AML-193 (cell line): ENCODE results near the gene SLC35F3.
"Not testable (repeated sequence)": the region's sequence is repeated elsewhere in the genome, so short reads cannot be mapped to it uniquely, and the experiment has no call there.

Experiments
- DNase-seq, 2 experiments: peaks; one replicate each; lab custom pipeline; 2025; lab: John Stamatoyannopoulos, UW

Gene SLC35F3

GRCh38 chr1:234148350-234148749, 243.9 kb downstream of the SLC35F3 start:
- DNase-seq: no peak

- DNase-seq: no peak
Observed at GRCh38 chr1:234148816-234149215, 244.3 kb downstream of the SLC35F3 start.

- no peak for DNase-seq
Observed at GRCh38 chr1:234149217-234149616, 244.7 kb downstream of the SLC35F3 start.

DNA sequence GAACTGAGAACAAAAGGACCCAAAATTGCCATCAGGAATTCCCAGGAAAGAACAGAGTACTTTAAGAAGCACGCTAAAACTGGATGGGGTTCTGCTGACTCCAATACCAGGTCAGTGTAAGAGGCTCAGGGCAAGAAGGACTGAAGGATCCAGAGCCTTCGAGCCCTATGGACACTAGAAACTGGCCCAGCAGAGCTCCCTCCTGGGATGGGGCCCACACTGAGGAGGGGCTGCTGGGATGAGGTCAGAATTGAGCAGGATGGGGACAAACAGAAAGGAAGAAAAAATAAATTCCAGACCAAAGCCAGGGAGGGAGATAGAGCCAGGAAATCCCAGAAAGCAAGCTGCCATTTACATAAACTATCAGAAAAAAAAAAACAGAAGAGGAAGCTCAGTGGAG, 246.4 kb downstream of the SLC35F3 start:
- DNase-seq: no peak

DNA sequence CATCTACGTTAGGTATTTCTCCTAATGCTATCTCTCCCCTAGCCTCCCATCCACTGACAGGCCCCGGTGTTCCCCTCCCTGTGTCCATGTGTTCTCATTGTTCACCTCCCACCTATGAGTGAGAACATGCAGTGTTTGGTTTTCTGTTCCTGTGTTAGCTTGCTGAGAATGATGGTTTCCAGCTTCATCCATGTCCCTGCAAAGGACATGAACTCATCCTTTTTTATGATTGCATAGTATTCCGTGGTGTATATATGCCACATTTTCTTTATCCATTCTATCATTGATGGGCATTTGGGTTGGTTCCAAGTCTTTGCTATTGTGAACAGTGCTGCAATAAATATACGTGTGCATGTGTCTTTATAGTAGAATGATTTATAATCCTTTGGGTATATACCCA, 247.9 kb downstream of the SLC35F3 start:
- not testable (repeated sequence) for DNase-seq

GRCh38 chr1:234154320-234155251, 250.1 kb downstream of the SLC35F3 start:
- peak; percentile 44 to 58 for DNase-seq

DNA sequence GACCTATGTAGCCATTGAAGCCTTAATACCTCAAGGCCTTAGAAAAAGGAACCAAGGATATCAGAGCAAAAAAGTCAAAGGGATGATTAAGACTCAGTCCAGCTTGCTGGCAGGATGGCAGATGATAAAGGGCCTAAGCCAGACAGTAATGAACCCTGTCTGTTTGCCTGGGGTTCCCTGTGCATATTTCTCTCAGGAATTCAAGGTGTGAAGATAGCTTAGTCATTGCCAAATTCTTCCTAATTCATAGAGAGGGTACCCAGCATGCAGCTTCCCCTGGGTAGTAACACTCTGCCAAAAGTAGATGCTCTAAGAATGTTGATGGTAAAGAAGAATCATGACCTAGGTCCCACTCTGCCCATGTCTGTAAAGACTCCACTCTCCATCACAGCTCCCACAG, 258.2 kb downstream of the SLC35F3 start:
- DNase-seq: no peak

DNA sequence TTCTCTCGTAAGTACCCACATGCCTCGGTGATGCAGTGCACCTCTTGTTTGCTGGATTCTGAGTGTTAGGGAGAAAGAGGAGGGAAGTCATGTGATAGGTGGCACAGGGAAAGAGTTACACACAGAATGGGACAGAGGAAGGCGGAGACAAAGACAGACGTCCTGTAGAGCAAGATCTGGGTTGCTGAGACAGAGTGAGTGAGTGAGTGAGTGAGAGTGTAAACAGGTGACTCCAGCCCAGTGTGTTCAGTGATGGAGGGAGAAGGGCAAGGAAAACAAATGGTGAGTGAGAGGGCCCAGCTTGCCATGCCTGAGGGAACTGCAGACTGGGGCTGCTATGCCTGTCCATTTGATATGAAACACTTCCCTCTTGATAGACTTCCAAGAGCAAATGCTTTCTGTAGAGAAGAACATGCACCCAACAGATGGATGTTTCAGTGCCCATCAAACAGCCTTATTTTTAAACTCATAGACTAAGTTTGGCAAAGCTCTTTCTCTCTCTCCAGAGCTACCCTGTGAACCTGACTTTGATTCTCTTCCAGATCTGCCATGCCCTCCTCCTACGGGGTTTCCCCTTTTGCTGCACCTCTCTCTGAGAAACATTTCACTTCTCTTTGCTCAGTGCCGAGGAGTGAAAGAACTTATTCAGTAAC, 258.9 kb downstream of the SLC35F3 start:
- no peak for DNase-seq

- DNase-seq: no peak
Observed at GRCh38 chr1:234164098-234164709, 259.7 kb downstream of the SLC35F3 start.

DNA sequence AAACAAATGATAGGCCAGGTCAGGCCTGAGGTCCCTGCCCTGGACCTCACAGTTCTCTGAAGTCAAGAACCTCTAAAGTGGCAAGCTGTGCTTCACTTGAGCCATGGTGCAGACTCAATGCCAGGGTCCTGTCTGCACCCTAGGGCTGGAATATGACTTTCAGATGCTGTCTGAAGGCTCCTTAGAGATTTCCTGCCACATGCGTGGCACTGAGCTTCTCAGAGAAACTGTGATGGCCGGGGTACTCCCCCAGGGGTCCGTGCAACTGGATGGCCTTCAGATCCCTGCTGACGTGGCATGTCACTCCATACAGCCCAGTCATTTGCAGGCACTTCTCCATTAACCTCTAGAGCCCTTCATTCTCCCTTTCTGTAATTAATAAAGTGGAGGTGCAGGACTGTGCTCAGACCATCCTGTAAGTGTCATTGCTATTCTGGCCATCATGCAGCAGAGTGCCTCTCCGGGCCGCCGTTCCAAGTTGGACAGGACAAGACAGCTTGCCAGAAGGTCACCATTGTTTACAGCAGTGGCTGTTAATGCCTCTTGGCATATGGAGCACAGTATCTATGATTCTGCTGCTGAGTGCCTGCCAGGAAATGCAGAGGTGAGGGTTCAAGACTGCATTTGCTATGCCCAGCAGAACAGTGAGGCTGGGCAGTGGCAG, 263.7 kb downstream of the SLC35F3 start:
- no peak for DNase-seq

DNA sequence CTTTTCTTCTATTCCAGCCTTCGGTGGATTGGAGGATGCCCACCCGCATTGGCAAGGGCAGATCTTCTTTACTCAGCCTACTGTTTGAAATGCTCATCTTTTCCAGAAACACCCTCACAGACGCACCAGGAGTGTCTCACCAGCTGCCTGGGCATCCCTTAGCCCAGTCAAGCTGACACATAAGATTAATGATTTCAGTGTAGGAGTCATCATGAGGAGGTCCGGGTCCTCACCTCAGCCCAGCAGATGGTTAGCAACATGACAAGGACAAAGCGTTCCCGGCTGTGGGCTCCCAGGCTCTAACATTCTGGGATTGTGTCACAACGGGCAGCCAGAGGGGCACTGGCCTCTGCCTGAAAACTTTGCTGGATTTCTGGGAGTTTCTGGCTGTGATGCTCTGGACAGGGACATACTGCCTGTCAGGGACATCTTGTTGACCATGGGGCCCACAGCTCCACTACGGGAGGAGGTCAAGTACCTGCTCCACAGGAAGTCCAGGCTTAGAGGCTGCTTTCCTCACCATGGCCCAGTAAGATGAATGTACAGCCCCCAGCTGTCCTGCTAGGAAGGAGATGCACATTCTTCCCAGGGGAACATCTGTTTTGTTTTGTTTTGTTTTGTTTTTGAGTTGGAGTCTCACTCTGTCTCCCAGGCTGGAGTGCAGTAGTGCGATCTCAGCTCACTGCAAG, 264.8 kb downstream of the SLC35F3 start:
- DNase-seq: no peak

DNA sequence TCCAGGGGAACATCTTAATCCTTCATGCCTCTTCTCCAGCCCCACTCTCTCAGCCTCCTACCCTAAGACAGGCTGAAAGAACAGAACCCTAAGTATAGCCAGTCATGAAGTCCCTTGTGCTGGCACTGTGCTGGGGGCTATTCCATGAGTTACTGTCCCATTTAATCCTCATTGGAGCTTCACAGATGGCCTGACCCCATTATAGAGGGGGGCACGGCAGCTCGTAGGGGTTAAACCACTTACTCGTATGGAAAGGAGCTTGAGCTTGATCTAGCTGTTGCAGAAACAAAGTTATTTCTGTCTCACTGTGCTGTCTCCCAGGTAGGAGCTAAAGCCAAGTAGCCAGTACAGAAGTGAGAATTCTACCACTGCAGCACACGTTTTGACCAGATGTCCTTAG, 265.6 kb downstream of the SLC35F3 start:
- DNase-seq: no peak

GRCh38 chr1:234170622-234171021, 266.1 kb downstream of the SLC35F3 start:
- peak in 1 of 2 experiments; percentile 21 for DNase-seq

DNA sequence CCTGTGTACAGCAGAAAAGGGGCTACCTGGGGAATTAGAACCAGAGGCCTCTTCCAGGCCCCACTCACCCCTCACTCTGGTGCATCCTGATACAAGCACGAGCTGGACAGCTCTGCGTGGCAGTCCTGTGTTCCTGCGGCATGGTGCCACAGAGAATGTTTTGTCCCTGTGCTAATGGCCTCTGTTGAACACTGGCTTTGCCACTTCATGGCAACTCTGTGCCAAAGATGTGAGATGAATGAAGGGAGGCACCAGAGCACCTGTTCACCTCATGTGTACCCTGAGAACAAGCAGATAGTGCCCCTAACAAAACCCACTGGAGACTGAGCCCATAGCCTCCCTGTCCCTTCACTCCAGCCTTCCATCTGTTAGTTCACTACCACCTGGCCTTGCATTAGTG, 269.5 kb downstream of the SLC35F3 start:
- no peak for DNase-seq

GRCh38 chr1:234175363-234175762, 270.9 kb downstream of the SLC35F3 start:
- no peak for DNase-seq

- no peak for DNase-seq
Observed at GRCh38 chr1:234176000-234176399, 271.5 kb downstream of the SLC35F3 start.

DNA sequence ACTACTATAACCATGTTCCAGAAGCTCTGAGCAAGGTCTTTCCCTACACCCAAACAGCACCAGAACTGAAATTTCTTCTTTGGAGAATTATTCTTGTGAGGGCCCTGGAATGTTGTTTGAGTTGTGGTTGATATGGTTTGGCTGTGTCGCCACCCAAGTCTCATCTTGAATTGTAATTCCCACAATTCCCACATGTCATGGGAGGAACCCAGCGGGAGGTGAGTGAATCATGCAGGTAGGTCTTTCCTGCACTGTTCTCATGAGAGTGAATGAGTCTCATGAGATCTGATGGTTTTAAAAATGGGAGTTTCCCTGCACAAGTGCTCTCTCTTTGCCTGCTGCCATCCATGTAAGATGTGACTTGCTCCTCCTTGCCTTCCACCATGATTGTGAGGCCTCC, 272.4 kb downstream of the SLC35F3 start:
- not testable (repeated sequence) for DNase-seq

DNA sequence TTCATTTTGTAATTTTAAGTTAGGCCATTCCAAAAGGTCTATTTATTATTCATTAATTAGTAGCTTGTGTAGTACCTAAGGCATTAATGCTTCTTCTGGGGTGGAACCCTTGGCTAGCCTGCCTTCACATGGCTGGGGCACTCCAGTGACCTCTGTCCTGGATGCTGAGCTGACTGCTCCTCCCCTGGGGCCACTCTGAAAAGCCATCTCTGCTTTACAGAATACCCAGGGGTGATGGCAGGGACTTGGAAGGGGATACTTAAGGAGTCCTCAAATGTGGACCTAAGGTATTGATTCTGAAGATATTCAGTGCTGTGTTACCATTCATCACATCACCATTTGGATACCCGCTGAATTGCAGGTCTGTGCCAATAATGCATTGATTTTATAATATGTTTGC, 281.0 kb downstream of the SLC35F3 start:
- no peak for DNase-seq

- no peak for DNase-seq
Observed at GRCh38 chr1:234186037-234186688, 281.7 kb downstream of the SLC35F3 start.

DNA sequence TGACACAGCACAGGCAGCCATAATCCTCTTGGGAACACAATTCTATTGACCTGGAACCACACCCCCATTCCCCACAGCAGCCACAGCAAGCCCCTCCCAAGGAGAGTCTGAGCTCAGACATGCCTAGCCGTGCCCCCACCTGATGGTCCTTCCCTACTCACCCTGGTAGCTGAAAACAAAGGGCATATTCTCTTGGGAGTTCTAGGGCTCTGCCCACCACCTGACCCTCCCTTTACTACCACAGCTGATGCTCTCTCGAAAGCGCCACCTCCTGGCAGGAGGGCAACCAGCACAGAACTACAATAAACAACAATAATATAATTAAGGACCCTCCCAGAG, 283.9 kb downstream of the SLC35F3 start:
- DNase-seq: peak in 1 of 2 experiments; percentile 3

DNA sequence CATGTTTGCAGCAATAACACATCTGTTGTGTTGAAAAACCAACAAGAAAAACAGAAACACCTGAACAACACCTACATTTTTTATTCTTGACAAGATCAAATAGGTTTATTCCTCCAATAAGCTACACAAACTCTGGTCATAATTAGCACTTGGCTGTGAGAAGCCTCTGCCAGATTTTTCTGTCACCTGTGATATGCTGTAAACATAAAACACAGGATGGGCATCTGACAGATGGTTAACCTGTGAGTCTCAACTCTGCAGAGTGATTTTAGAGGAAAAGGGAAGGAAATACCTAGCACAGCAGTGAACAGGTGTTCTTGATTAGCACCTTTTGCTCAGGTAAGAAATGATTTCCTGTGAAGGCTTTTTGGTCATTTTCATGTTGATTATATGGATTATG, 293.4 kb downstream of the SLC35F3 start:
- no peak for DNase-seq
